ENCODE results near the gene CEP120.

- TF ChIP-seq EZH2 (IDR thresholded peaks at IDR 0.05; ENCODE audit: borderline replicate concordance, low read depth, low read length, poor library complexity, severe bottlenecking), result no peak
- TF ChIP-seq CTCF (conservative IDR thresholded peaks at IDR 0.05; ENCODE audit: low read depth, low read length), result no peak
Measured at GRCh38 chr5:123436201-123436600, 13.0 kb upstream of the CEP120 start.
